GM20000 (cell line): ENCODE data around the gene ATP6V1A.
A peak's percentile ranks its signal among the peaks of the same experiment; 100 is the strongest.

Experiments
- DNase-seq: peaks from one replicate; pipeline ENCODE4 v3.0.0; 2012; ENCODE audit warnings: low spot score
- TF ChIP-seq, protein P1 (sequence below): IDR thresholded peaks from 2 replicates; pipeline ENCODE4 v1.5.1; 2012; ENCODE audit warnings: mild to moderate bottlenecking, control low read depth; ENCODE audit errors: extremely low read depth, missing control alignments

Gene ATP6V1A

DNA sequence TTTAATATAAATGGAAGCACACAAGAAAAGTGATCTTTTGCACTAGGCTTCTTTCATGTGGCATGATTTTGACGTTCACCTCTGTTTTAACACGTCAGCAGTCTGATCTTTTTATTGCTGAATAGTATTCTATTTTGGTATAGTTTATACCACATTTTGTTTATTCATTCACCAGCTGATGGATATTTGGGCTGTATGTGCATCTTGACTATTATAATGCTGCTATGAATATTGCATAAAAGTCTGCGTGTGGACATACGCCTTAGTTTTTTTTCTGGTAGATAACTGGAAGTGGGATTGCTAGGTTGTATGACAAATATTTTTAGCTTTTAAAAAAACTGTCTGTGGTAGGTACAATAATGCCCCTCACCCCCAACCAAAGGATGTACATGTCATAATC, 15.1 kb upstream of the ATP6V1A start:
- no peak for DNase-seq
- TF ChIP-seq, protein P1, sequence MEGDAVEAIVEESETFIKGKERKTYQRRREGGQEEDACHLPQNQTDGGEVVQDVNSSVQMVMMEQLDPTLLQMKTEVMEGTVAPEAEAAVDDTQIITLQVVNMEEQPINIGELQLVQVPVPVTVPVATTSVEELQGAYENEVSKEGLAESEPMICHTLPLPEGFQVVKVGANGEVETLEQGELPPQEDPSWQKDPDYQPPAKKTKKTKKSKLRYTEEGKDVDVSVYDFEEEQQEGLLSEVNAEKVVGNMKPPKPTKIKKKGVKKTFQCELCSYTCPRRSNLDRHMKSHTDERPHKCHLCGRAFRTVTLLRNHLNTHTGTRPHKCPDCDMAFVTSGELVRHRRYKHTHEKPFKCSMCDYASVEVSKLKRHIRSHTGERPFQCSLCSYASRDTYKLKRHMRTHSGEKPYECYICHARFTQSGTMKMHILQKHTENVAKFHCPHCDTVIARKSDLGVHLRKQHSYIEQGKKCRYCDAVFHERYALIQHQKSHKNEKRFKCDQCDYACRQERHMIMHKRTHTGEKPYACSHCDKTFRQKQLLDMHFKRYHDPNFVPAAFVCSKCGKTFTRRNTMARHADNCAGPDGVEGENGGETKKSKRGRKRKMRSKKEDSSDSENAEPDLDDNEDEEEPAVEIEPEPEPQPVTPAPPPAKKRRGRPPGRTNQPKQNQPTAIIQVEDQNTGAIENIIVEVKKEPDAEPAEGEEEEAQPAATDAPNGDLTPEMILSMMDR, result no peak

DNA sequence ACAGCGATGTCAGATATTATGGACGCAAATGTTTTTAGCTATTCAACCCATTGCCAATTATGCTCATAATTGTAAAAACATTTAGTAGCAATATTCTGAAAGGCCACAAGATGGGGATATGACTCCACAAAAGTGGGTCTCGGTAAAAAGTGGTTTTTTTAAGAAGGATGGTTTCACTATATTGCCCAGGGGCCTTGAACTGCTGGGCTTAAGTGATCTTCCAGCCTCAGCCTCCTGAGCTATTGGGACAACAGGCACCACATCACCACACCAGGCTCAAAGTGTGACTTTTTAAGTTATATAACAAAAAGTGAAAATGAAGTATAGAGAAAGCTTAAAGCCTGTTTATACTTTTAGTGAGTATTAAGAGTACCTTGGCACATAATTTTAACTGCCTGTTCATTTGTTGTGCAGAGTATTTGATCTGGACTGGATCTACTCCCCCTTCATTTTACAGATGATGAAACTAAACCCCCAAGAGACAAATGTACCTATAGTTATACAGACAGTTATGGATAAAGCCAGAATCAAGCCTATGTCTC, 10.2 kb upstream of the ATP6V1A start:
- TF ChIP-seq, protein P1, result peak; percentile 39
- DNase-seq, result peak; percentile 40

DNA sequence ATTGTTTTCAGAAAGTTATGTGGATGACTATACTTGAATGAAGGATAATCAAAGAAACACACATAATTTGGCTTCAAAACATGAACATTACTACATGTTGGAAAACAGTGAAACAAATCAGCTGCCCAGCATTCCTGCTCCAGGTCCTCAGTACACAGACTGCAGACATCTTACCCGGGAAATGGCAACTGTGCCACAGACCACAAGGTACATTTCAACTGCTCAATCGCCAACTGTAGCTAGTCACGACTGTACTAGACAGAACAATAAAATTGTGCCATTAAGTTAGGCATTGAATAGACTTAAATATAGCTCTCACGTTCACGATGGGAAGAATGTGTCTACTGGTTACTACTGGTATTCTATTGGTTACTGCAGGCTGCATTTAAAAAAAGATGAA, 5.7 kb upstream of the ATP6V1A start:
- DNase-seq, result no peak
- TF ChIP-seq, protein P1, result no peak

DNA sequence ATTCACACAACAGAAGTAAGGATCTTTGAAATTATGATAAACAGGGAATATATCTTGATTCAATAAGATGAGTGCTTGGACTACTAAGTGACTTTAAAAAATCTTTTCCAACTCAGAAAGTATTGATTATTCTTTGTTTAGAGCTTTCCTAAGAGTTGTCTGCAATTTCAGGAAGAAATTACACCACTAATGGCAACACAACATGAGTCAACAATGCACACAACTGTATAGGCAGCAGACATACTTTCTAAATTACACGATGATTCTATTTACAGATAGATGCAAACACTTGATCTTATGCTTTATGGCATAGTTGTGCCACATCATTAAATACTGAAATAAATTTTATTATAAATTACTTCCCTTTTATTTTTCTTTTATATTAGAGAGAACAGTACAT, 5.2 kb upstream of the ATP6V1A start:
- TF ChIP-seq, protein P1, result no peak
- no peak for DNase-seq

DNA sequence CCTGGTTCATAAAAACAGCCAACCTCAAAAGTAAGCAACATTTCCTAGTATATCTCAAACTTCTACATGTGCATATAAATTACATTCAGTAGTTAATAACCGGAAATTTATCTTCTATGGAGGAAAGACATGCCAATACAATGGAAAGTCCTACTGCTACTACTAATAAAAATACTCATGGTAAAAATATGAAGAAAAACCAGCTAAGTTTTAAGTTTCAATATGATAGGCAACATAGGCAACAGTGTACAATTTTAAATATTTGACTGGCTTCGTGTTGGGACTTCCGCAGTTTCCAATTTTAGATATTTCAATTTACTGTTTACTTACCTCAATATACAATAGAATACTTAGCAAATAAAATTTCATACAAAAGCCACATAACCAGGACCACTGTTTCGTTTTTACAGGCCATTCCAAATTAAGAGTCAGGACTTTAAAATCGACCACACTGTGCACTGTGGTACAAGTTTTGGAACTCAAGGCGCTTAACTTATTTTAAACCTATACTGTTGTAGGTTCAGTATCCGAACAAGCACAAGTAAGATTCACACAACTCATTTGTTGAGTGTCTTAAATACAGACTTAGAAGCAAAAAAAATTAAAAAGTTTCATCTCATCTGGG, 3.7 kb upstream of the ATP6V1A start:
- TF ChIP-seq, protein P1, result no peak
- no peak for DNase-seq

DNA sequence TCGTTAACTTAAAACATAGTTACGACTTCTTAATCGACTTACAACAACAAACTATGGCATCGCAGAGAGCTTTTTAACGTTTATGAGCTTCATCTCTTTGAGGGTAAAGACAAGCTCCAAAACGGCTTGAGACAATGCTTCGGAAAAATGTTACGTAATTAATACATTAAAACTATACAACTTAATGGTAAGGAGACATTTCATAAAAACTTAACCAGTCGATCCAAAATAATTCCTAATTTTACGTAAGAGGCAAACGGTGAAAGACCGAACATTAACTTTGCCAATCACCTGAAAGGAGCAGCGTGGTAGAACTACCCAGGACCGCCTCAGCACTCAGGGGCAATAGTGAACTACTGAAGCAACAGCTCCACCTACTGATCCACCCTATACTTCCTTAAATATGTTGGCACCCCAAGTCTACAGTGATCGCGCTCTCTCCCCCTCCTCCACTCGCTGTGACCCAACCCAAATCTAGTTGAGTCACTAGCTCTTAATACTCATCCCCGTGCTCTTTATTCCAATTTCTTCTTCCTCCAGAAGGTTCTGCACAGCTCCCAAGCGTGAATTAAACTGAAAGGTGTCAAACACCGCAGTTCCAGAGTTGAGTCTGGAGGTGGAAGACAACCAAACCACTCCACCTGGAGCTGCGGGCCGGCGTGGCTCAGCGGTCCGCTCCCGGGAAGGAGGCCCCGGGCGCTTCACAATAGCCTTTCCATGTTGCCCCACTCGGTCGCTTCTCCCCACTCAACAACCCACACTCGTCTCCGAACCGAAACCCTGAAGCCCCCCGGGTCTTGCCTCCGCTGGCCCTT, 1.7 kb upstream of the ATP6V1A start:
- peak; percentile 80 for DNase-seq
- TF ChIP-seq, protein P1, result peak; percentile 51

DNA sequence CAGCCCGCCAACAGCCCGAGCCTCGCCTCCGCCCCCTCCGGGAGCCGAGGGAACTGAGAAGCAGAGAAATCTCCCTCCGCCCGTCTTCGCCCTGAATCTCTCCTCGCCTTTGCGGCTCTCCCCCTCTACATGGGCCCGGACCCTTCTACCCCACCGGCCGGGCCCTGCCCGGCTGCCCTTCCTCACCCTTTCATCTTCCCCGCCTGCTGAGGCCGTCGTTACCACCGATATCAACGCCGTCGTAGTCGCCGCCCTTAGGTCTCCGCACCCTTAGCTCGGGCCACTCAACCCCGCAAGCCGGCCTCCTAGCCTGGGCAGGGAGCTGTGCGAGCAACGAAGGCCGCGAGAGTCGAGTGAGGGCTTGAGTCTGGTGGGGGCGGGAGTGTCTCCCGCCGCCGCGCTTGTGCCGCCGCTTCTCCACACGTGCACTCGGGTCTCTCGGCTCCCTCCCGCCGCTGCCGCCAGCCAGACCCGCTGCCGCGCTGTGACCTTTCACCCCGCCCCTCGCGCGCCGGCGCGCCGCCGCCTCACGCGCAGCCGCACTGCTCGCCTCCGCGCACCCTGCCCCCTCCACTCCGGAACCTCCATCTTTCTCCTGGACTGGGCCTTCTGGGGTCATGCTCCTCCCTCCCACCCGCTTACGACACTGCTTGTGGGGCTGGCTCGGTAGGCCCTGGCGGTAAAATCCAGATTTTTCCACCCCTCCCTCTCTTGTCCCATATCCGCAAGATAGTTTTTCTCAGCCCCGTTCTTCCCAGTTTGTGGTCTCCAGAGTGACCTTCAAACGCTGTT, 883 bp upstream of the ATP6V1A start, which contains the start of gene NAA50:
TSS of gene NAA50 (minus strand) at position 494 of the 792 bp plus-strand sequence. CDS start at position 194, 300 bp downstream.
- peak; percentile 92 for DNase-seq
- TF ChIP-seq, protein P1, result no peak
